HCT116 (cell line): ENCODE data around the gene MME. TPM values are rescaled to one million over a fixed set of nuclear protein-coding genes. Genes with fewer than 3 reads are reported as not detected.

Experiments
- ATAC-seq: fragments of 200-7000 bp; cut with Tn5 transposase; 2 replicates; pipeline ENCODE4 v1.9.1; 2020; ENCODE audit warnings: mild to moderate bottlenecking, moderate library complexity
- BruUV-seq: library from RNA; stranded (reverse); fragments of 400-500 nt; replicated peaks from 2 replicates; lab custom pipeline; 2021; lab: Mats Ljungman, UMichigan
- CTCF ChIA-PET: fragments of 300-600 bp; sonication (Branson Sonifier 250); formaldehyde crosslinking; loops from one replicate; lab custom pipeline; 2021; ENCODE audit warnings: antibody characterized with exemption; lab: Charles Lee
- POLR2A ChIA-PET: fragments of 300-600, 350-600 bp; sonication (Branson Sonifier 250); formaldehyde crosslinking; loops from one replicate; lab custom pipeline; 2021; ENCODE audit warnings: antibody characterized with exemption; lab: Charles Lee
- RAD21 ChIA-PET, 2 experiments: fragments of 300-600 bp; sonication (Branson Sonifier 250); formaldehyde crosslinking; loops; one replicate each; lab custom pipeline; 2023; ENCODE audit warnings: low total read pairs in 2 of 2; ENCODE audit not compliant: uncharacterized antibody in 2 of 2, unreplicated experiment in 2 of 2, low non-redundant PET in 1 of 2; lab: Charles Lee
- DNase-seq: peaks from one replicate; pipeline ENCODE4 v3.0.0-alpha.2; 2010; ENCODE audit warnings: low read depth, low spot score
- H2AFZ ChIP-seq: fragments of 200-600 bp; shearing (Covaris generic), sonication (generic); 2 replicates; pipeline ENCODE4 v1.6.1; 2017; ENCODE audit warnings: low read depth, mixed run types, mixed read lengths, antibody characterized with exemption, low read length; ENCODE audit not compliant: poor library complexity, severe bottlenecking
- H3K27ac ChIP-seq: 2 replicates; pipeline ENCODE4 v1.5.1; 2012; ENCODE audit warnings: low read depth, low read length
- H3K27me3 ChIP-seq: fragments of 200-600 bp; sonication (generic); 2 replicates; pipeline ENCODE4 v1.6.1; 2016; ENCODE audit warnings: mixed run types, low read length, mixed read lengths; ENCODE audit not compliant: insufficient read depth
- H3K36me3 ChIP-seq, 2 experiments: fragments of 200-500 bp in 1 of 2; fragments of 200-600 bp in 1 of 2; sonication (Bioruptor generic) in 1 of 2; sonication (generic) in 1 of 2; 2 replicates each; pipeline versions ENCODE4 v1.5.1 to v1.6.1; 2014 to 2016; ENCODE audit warnings: low read length in 2 of 2, inconsistent platforms in 1 of 2, mixed read lengths in 1 of 2, mixed run types in 1 of 2; ENCODE audit not compliant: insufficient read depth in 2 of 2, control insufficient read depth in 1 of 2
- H3K4me1 ChIP-seq, 2 experiments: fragments of 200-600 bp in 1 of 2; sonication (generic) in 1 of 2; 2 replicates each; pipeline versions ENCODE4 v1.5.1 to v1.6.1; 2012 to 2017; ENCODE audit warnings: low read length in 2 of 2, inconsistent platforms in 1 of 2, mild to moderate bottlenecking in 1 of 2, mixed read lengths in 1 of 2, mixed run types in 1 of 2, moderate library complexity in 1 of 2; ENCODE audit not compliant: insufficient read depth in 2 of 2, control insufficient read depth in 1 of 2
- H3K4me2 ChIP-seq: fragments of 200-600 bp; sonication (generic); 2 replicates; pipeline ENCODE4 v1.6.1; 2017; ENCODE audit warnings: mixed run types, low read length, mixed read lengths
- H3K4me3 ChIP-seq, 2 experiments: fragments of 200-600 bp in 1 of 2; sonication (generic) in 1 of 2; replicated peaks in 1 of 2; 2 replicates each; pipeline ENCODE4 v1.5.1; 2011 to 2016; ENCODE audit warnings: low read length in 2 of 2, control low read depth in 1 of 2, low read depth in 1 of 2, mild to moderate bottlenecking in 1 of 2, mixed read lengths in 1 of 2, mixed run types in 1 of 2
- H3K79me2 ChIP-seq: fragments of 200-600 bp; sonication (generic); 2 replicates; pipeline ENCODE4 v1.6.1; 2017; ENCODE audit warnings: mild to moderate bottlenecking, mixed run types, low read length, moderate library complexity, mixed read lengths; ENCODE audit not compliant: insufficient read depth
- H3K9ac ChIP-seq: fragments of 200-600 bp; sonication (generic); 2 replicates; pipeline ENCODE4 v1.6.1; 2016; ENCODE audit warnings: low read length, mixed read lengths
- H3K9me2 ChIP-seq: fragments of 200-600 bp; sonication (generic), shearing (Covaris generic); 2 replicates; pipeline ENCODE4 v1.6.1; 2017; ENCODE audit warnings: mixed run types, mild to moderate bottlenecking, moderate library complexity; ENCODE audit not compliant: insufficient read depth
- H3K9me3 ChIP-seq, 2 experiments: fragments of 200-500 bp in 1 of 2; fragments of 200-600 bp in 1 of 2; sonication (Bioruptor generic) in 1 of 2; sonication (generic) in 1 of 2; 2 replicates each; pipeline ENCODE4 v1.6.1; 2014 to 2017; ENCODE audit warnings: low read length in 2 of 2, mixed read lengths in 2 of 2, inconsistent platforms in 1 of 2, low read depth in 1 of 2, mild to moderate bottlenecking in 1 of 2, mixed run types in 1 of 2, moderate library complexity in 1 of 2; ENCODE audit not compliant: control insufficient read depth in 1 of 2, insufficient read depth in 1 of 2
- H4K20me1 ChIP-seq: fragments of 200-600 bp; sonication (generic), shearing (Covaris generic); 2 replicates; pipeline ENCODE4 v1.6.1; 2017; ENCODE audit warnings: mixed run types, mild to moderate bottlenecking, moderate library complexity; ENCODE audit not compliant: insufficient read depth
- ATF3 ChIP-seq: IDR thresholded peaks from 2 replicates; pipeline ENCODE4 v1.6.1; 2012
- CEBPB ChIP-seq: IDR thresholded peaks from 2 replicates; pipeline ENCODE4 v1.6.1; 2012; ENCODE audit warnings: low read depth
- CTCF ChIP-seq, 3 experiments: fragments of 200-600 bp in 1 of 3; sonication (generic) in 1 of 3; IDR thresholded peaks in 2 of 3; conservative IDR thresholded peaks in 1 of 3; 2 replicates each; pipeline ENCODE4 v1.5.1; 2012 to 2017; ENCODE audit warnings: low read depth in 2 of 3, low read length in 2 of 3, antibody characterized with exemption in 1 of 3, borderline replicate concordance in 1 of 3, control low read depth in 1 of 3, mild to moderate bottlenecking in 1 of 3, mixed read lengths in 1 of 3, mixed run types in 1 of 3, moderate library complexity in 1 of 3; ENCODE audit not compliant: insufficient read depth in 1 of 3
- EGR1 ChIP-seq: IDR thresholded peaks from 2 replicates; pipeline ENCODE4 v1.6.1; 2012; ENCODE audit warnings: low read depth
- ELF1 ChIP-seq: IDR thresholded peaks from 2 replicates; pipeline ENCODE4 v1.6.1; 2012; ENCODE audit warnings: low read depth, borderline replicate concordance
- EZH2 ChIP-seq: fragments of 200-600 bp; sonication (generic); IDR thresholded peaks from 2 replicates; pipeline ENCODE4 v1.6.1; 2017; ENCODE audit warnings: antibody characterized with exemption, mixed run types
- EZH2phosphoT487 ChIP-seq: fragments of 200-600 bp; IDR thresholded peaks from 2 replicates; pipeline ENCODE4 v1.6.1; 2018; ENCODE audit warnings: antibody characterized with exemption, borderline replicate concordance
- FOSL1 ChIP-seq: IDR thresholded peaks from 2 replicates; pipeline ENCODE4 v1.6.1; 2012; ENCODE audit warnings: low read depth
- JUND ChIP-seq: IDR thresholded peaks from 2 replicates; pipeline ENCODE4 v1.6.1; 2012
- POLR2A ChIP-seq: IDR thresholded peaks from 2 replicates; pipeline ENCODE4 v1.7.0; 2011; ENCODE audit warnings: borderline replicate concordance; ENCODE audit not compliant: insufficient read depth, insufficient read length; ENCODE audit errors: extremely low read depth
- POLR2AphosphoS5 ChIP-seq: IDR thresholded peaks from 2 replicates; pipeline ENCODE4 v1.6.1; 2011; ENCODE audit warnings: mild to moderate bottlenecking, low read depth, low read length, moderate library complexity
- RAD21 ChIP-seq: IDR thresholded peaks from 2 replicates; pipeline ENCODE4 v1.6.1; 2012; ENCODE audit warnings: low read depth, mild to moderate bottlenecking
- SIN3A ChIP-seq: IDR thresholded peaks from 2 replicates; pipeline ENCODE4 v1.6.1; 2012; ENCODE audit warnings: low read depth
- SP1 ChIP-seq: IDR thresholded peaks from 2 replicates; pipeline ENCODE4 v1.6.1; 2012; ENCODE audit warnings: low read depth
- SRF ChIP-seq: IDR thresholded peaks from 2 replicates; pipeline ENCODE4 v1.6.1; 2012; ENCODE audit warnings: low read depth
- TCF7L2 ChIP-seq: IDR thresholded peaks from 2 replicates; pipeline ENCODE4 v1.7.0; 2011; ENCODE audit warnings: borderline replicate concordance, inconsistent platforms; ENCODE audit not compliant: insufficient read depth, insufficient read length; ENCODE audit errors: extremely low read depth
- YY1 ChIP-seq: IDR thresholded peaks from 2 replicates; pipeline ENCODE4 v1.6.1; 2011; ENCODE audit warnings: low read length, low read depth, moderate library complexity, mild to moderate bottlenecking; ENCODE audit not compliant: insufficient replicate concordance; ENCODE audit errors: extremely low read depth
- ZNF274 ChIP-seq: fragments of 200-500 bp; sonication (Bioruptor generic); IDR thresholded peaks from 2 replicates; pipeline ENCODE4 v1.6.1; 2014; ENCODE audit warnings: mild to moderate bottlenecking, low read depth, low read length, inconsistent platforms
- intact Hi-C: fragments of 100-400 bp; cut with micrococcal nuclease; formaldehyde crosslinking; loops from 2 replicates; pipeline ENCODE4 v1.10.0; 2022
- total RNA-seq: library from RNA; stranded (reverse); gene quantifications from one replicate; pipeline ENCODE4 v1.2.1, GENCODE V29; 2021; ENCODE audit not compliant: unreplicated experiment
- TF ChIP-seq, protein P1 (sequence below): IDR thresholded peaks from 2 replicates; pipeline ENCODE4 v1.6.1; 2011; ENCODE audit warnings: mild to moderate bottlenecking, low read length, moderate library complexity; ENCODE audit not compliant: insufficient replicate concordance; ENCODE audit errors: extremely low read depth
- TF ChIP-seq, protein P2 (sequence below): IDR thresholded peaks from 2 replicates; pipeline ENCODE4 v1.6.1; 2012

Gene MME
- total RNA-seq, 1 experiment from 2014 or later: 0.34 TPM

DNA sequence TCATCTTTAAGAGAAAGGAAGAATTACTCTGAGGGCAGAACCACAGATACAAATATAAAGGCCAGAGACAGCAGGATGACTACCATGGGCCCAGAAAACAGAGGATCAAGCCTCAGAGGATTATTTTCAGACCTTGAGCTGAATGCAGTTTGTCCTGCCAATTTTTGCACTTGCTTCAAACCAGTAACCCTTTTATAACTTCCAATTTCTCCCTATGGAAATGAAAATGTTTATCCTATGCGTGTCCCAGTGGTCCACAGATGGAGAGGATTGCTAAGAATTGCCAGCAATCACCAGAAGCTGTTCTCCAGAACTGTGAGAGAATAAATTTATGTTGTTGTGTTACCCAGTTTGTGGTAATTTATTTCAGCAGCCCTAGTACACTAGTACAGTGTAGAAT, 26.4 kb upstream of the MME start:
- no peak overlapping the region for H2AFZ ChIP-seq
- H3K79me2 ChIP-seq: no peaks in the 10 kb centered on the region
- no peaks in the 10 kb centered on the region for H3K9me2 ChIP-seq
- no peaks in the 10 kb centered on the region for H3K4me1 ChIP-seq
- no TSS peak for BruUV-seq
- DNase-seq: no peak
- ChIA-PET RAD21 (no interaction called here), CTCF (no interaction called here), POLR2A (no interaction called here)
- ATAC-seq: no peak
- H3K27ac ChIP-seq: no peak overlapping the region
- H3K4me3 ChIP-seq: no peak overlapping the region
- H3K9me3 ChIP-seq: peaks cover 0 to 3% of the 10 kb centered on the region in 2 experiments; a peak in 1 of 4 replicates
- H3K4me2 ChIP-seq: no peak overlapping the region
- H3K27me3 ChIP-seq: no peaks in the 10 kb centered on the region
- H4K20me1 ChIP-seq: no peaks in the 10 kb centered on the region
- H3K9ac ChIP-seq: no peak overlapping the region
- TF ChIP-seq CEBPB: no peak
- TF ChIP-seq POLR2A: no peak
- TF ChIP-seq CTCF (IDR thresholded peaks at IDR 0.05 in 2 of 3, conservative IDR thresholded peaks at IDR 0.05 in 1 of 3; ENCODE audit: borderline replicate concordance in 1 of 3, insufficient read depth in 1 of 3, low read depth in 2 of 3, low read length in 2 of 3): no peak
- TF ChIP-seq, protein P1, sequence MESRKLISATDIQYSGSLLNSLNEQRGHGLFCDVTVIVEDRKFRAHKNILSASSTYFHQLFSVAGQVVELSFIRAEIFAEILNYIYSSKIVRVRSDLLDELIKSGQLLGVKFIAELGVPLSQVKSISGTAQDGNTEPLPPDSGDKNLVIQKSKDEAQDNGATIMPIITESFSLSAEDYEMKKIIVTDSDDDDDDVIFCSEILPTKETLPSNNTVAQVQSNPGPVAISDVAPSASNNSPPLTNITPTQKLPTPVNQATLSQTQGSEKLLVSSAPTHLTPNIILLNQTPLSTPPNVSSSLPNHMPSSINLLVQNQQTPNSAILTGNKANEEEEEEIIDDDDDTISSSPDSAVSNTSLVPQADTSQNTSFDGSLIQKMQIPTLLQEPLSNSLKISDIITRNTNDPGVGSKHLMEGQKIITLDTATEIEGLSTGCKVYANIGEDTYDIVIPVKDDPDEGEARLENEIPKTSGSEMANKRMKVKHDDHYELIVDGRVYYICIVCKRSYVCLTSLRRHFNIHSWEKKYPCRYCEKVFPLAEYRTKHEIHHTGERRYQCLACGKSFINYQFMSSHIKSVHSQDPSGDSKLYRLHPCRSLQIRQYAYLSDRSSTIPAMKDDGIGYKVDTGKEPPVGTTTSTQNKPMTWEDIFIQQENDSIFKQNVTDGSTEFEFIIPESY: no peak
- TF ChIP-seq YY1: no peak
- TF ChIP-seq JUND: no peak
- no peak for TF ChIP-seq FOSL1
- no peak for TF ChIP-seq POLR2AphosphoS5
- no peak for TF ChIP-seq SP1
- no peak for TF ChIP-seq TCF7L2
- TF ChIP-seq EZH2: no peak
- no peak for TF ChIP-seq ATF3
- TF ChIP-seq SRF: no peak
- no peak for TF ChIP-seq EZH2phosphoT487
- TF ChIP-seq EGR1: no peak
- TF ChIP-seq SIN3A: no peak
- TF ChIP-seq, protein P2, sequence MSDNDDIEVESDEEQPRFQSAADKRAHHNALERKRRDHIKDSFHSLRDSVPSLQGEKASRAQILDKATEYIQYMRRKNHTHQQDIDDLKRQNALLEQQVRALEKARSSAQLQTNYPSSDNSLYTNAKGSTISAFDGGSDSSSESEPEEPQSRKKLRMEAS: no peak
- TF ChIP-seq ELF1: no peak
- no peak for TF ChIP-seq ZNF274
- no peak for TF ChIP-seq RAD21
- intact Hi-C loops: no loop called here
- no peaks in the 10 kb centered on the region for H3K36me3 ChIP-seq
